ENCODE data around the gene BIRC5.

BIRC5 gene

GRCh38 chr17:78225088-78225865 lies 11.2 kb downstream of the BIRC5 start:
- no peak for TF ChIP-seq CTCF (conservative IDR thresholded peaks at IDR 0.05; ENCODE audit: low read depth, low read length)
- no peak for DNase-seq (ENCODE audit: low read depth)
- no peak overlapping the region for H3K4me3 ChIP-seq (ENCODE audit: low read length)

GRCh38 chr17:78226055-78226758 lies 12.2 kb downstream of the BIRC5 start:
- no peak for DNase-seq (ENCODE audit: low read depth)
- no peak overlapping the region for H3K4me3 ChIP-seq (ENCODE audit: low read length)
- no peak for TF ChIP-seq CTCF (conservative IDR thresholded peaks at IDR 0.05; ENCODE audit: low read depth, low read length)

- no peak overlapping the region for H3K4me3 ChIP-seq (ENCODE audit: low read length)
- DNase-seq (ENCODE audit: low read depth): no peak
- no peak for TF ChIP-seq CTCF (conservative IDR thresholded peaks at IDR 0.05; ENCODE audit: low read depth, low read length)
Observed at GRCh38 chr17:78226759-78227454, 12.9 kb downstream of the BIRC5 start.

- no peak for DNase-seq (ENCODE audit: low read depth)
- no peak for TF ChIP-seq CTCF (conservative IDR thresholded peaks at IDR 0.05; ENCODE audit: low read depth, low read length)
- no peak overlapping the region for H3K4me3 ChIP-seq (ENCODE audit: low read length)
Observed at GRCh38 chr17:78227455-78227916, 13.4 kb downstream of the BIRC5 start.

GRCh38 chr17:78228176-78228575 lies 14.1 kb downstream of the BIRC5 start:
- no peak for TF ChIP-seq CTCF (conservative IDR thresholded peaks at IDR 0.05; ENCODE audit: low read depth, low read length)
- no peak for DNase-seq (ENCODE audit: low read depth)
- H3K4me3 ChIP-seq (ENCODE audit: low read length): no peak overlapping the region

- no peak overlapping the region for H3K4me3 ChIP-seq (ENCODE audit: low read length)
- no peak for TF ChIP-seq CTCF (conservative IDR thresholded peaks at IDR 0.05; ENCODE audit: low read depth, low read length)
- no peak for DNase-seq (ENCODE audit: low read depth)
Observed at GRCh38 chr17:78230252-78230962, 16.4 kb downstream of the BIRC5 start.
